Liver (tissue), 9 donors: ENCODE measurements around the gene PDE4D. TPM values are rescaled to one million over a fixed set of nuclear protein-coding genes. Genes with fewer than 3 reads are reported as not detected.

Experiments
- DNase-seq: peaks from one replicate; pipeline ENCODE4 v3.0.0-alpha.2; 2017; ENCODE audit warnings: low spot score
- H3K27ac ChIP-seq, 2 donors: one replicate each; pipeline ENCODE4 v1.7.0; 2013; ENCODE audit warnings: inconsistent platforms in 2 of 2, low read length in 2 of 2, control low read depth in 1 of 2, low read depth in 1 of 2, mild to moderate bottlenecking in 1 of 2
- H3K27me3 ChIP-seq, 4 donors: one replicate each; pipeline versions ENCODE4 v1.6.1 to v1.7.0; 2013; ENCODE audit warnings: low read length in 3 of 4, inconsistent platforms in 1 of 4, mild to moderate bottlenecking in 1 of 4, moderate library complexity in 1 of 4; ENCODE audit not compliant: control insufficient read depth in 4 of 4, insufficient read depth in 4 of 4
- H3K36me3 ChIP-seq, 4 donors: one replicate each; pipeline versions ENCODE4 v1.6.1 to v1.7.0; 2013; ENCODE audit warnings: low read length in 3 of 4, mild to moderate bottlenecking in 3 of 4, low read depth in 1 of 4, moderate library complexity in 1 of 4; ENCODE audit not compliant: control insufficient read depth in 4 of 4, insufficient read depth in 3 of 4
- H3K4me1 ChIP-seq, 4 donors: one replicate each; pipeline versions ENCODE4 v1.6.1 to v1.7.0; 2013; ENCODE audit warnings: low read length in 3 of 4, mild to moderate bottlenecking in 3 of 4, moderate library complexity in 1 of 4; ENCODE audit not compliant: control insufficient read depth in 4 of 4, insufficient read depth in 4 of 4
- H3K4me3 ChIP-seq, 3 donors: one replicate each; pipeline versions ENCODE4 v1.6.1 to v1.7.0; 2013; ENCODE audit warnings: low read length in 3 of 3, control low read depth in 1 of 3, low read depth in 1 of 3, mild to moderate bottlenecking in 1 of 3
- H3K9ac ChIP-seq, 2 donors: one replicate each; pipeline ENCODE4 v1.7.0; 2013; ENCODE audit warnings: low read length in 2 of 2, mild to moderate bottlenecking in 2 of 2, moderate library complexity in 2 of 2, control low read depth in 1 of 2, low read depth in 1 of 2
- H3K9me3 ChIP-seq, 4 donors: one replicate each; pipeline versions ENCODE4 v1.6.1 to v1.7.0; 2013; ENCODE audit warnings: low read length in 3 of 4; ENCODE audit not compliant: control insufficient read depth in 4 of 4
- EGR1 ChIP-seq, 2 donors: IDR thresholded peaks; 2 replicates each; pipeline ENCODE4 v1.6.1; 2016 to 2018; ENCODE audit warnings: antibody characterized with exemption in 2 of 2, low read depth in 2 of 2
- FOXA1 ChIP-seq: IDR thresholded peaks from 2 replicates; pipeline ENCODE4 v1.6.1; 2016; ENCODE audit warnings: antibody characterized with exemption
- FOXA2 ChIP-seq: IDR thresholded peaks from 2 replicates; pipeline ENCODE4 v1.6.1; 2016; ENCODE audit warnings: antibody characterized with exemption
- GABPA ChIP-seq, 2 donors: IDR thresholded peaks in 1 of 2; conservative IDR thresholded peaks in 1 of 2; 2 replicates each; pipeline ENCODE4 v1.6.1; 2016; ENCODE audit warnings: antibody characterized with exemption in 2 of 2, mild to moderate bottlenecking in 1 of 2, moderate library complexity in 1 of 2
- HNF4A ChIP-seq, 2 donors: conservative IDR thresholded peaks; 2 replicates each; pipeline ENCODE4 v1.6.1; 2016; ENCODE audit warnings: antibody characterized with exemption in 2 of 2, mild to moderate bottlenecking in 2 of 2
- HNF4G ChIP-seq: IDR thresholded peaks from 2 replicates; pipeline ENCODE4 v1.6.1; 2016; ENCODE audit warnings: antibody characterized with exemption
- RXRA ChIP-seq, 2 donors: IDR thresholded peaks; 2 replicates each; pipeline ENCODE4 v1.6.1; 2017 to 2018; ENCODE audit warnings: antibody characterized with exemption in 2 of 2, mild to moderate bottlenecking in 1 of 2
- TAF1 ChIP-seq: conservative IDR thresholded peaks from 2 replicates; pipeline ENCODE4 v1.6.1; 2016; ENCODE audit warnings: antibody characterized with exemption, mild to moderate bottlenecking
- YY1 ChIP-seq: IDR thresholded peaks from 2 replicates; pipeline ENCODE4 v1.6.1; 2016; ENCODE audit warnings: antibody characterized with exemption, mild to moderate bottlenecking
- WGBS: extraction: QIAGEN DNeasy Blood & Tissue Kit; methylation state at CpG from one replicate; pipeline ENCODE4 v1.1.7; 2013; 5-methylcytosine and 5-hydroxymethylcytosine counted together
- polyA plus RNA-seq, 2 donors: library from polyadenylated mRNA; stranded (reverse) in 1 of 2; unstranded in 1 of 2; fragments of 200-250 nt in 1 of 2; fragments of >200 nt in 1 of 2; fragmentation: Nextera tagmentation in 1 of 2; extraction: Ambion mirVana in 1 of 2; gene quantifications; one replicate each; pipeline versions ENCODE4 v1.2.1 to v1.2.3, GENCODE V29; 2013 to 2015
- total RNA-seq, 2 donors: library from RNA; depleted of rRNA; stranded (reverse); fragments of >200 nt; gene quantifications; one replicate each; pipeline ENCODE4 v1.2.3, GENCODE V29; 2014
- TF ChIP-seq, protein P1 (sequence below): IDR thresholded peaks from 2 replicates; pipeline ENCODE4 v1.6.1; 2016; ENCODE audit warnings: antibody characterized with exemption
- TF ChIP-seq, protein P2 (sequence below): IDR thresholded peaks from 2 replicates; pipeline ENCODE4 v1.6.1; 2016; ENCODE audit warnings: antibody characterized with exemption
- TF ChIP-seq, protein P3 (sequence below): IDR thresholded peaks from 2 replicates; pipeline ENCODE4 v1.6.1; 2016; ENCODE audit warnings: antibody characterized with exemption
- donor health status: healthy.
- donor health status: healthy.
- donor health status: healthy.
- donor health status: healthy.
- donor health status: healthy.

The PDE4D gene
- total and polyA plus RNA-seq, 4 donors, result 0.67 to 11.9 (median 6.5) TPM

DNA sequence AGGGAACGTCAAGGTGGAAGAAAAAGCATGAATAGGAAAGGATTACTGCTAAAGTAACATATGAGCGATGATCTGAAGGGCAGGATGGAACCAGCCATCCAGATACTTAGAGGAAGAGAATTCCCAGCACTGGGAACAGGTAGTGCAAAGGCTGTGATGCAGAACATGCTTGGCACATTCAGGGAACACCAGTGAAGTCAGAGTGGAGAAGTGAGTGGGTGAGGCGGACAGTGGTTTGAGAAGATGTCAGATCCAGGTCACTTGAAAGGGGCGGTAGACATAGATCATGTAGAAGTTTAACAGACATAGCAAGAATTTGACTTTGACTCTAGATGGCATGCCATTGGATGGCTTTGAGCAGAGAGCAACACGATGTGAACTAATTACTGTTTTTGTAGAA is 374.2 kb downstream of the PDE4D start:
- H3K4me3 ChIP-seq, result no peak overlapping the region
- TF ChIP-seq RXRA (IDR thresholded peaks at IDR 0.05), result no peak
- TF ChIP-seq HNF4G, result no peak
- TF ChIP-seq GABPA (IDR thresholded peaks at IDR 0.05 in 1 of 2, conservative IDR thresholded peaks at IDR 0.05 in 1 of 2), result no peak
- no peak for TF ChIP-seq EGR1 (IDR thresholded peaks at IDR 0.05; ENCODE audit: low read depth in 2 of 2)
- no peak for TF ChIP-seq YY1
- TF ChIP-seq, protein P1, sequence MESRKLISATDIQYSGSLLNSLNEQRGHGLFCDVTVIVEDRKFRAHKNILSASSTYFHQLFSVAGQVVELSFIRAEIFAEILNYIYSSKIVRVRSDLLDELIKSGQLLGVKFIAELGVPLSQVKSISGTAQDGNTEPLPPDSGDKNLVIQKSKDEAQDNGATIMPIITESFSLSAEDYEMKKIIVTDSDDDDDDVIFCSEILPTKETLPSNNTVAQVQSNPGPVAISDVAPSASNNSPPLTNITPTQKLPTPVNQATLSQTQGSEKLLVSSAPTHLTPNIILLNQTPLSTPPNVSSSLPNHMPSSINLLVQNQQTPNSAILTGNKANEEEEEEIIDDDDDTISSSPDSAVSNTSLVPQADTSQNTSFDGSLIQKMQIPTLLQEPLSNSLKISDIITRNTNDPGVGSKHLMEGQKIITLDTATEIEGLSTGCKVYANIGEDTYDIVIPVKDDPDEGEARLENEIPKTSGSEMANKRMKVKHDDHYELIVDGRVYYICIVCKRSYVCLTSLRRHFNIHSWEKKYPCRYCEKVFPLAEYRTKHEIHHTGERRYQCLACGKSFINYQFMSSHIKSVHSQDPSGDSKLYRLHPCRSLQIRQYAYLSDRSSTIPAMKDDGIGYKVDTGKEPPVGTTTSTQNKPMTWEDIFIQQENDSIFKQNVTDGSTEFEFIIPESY, result no peak
- TF ChIP-seq FOXA2, result no peak
- TF ChIP-seq TAF1, result no peak
- TF ChIP-seq, protein P2, sequence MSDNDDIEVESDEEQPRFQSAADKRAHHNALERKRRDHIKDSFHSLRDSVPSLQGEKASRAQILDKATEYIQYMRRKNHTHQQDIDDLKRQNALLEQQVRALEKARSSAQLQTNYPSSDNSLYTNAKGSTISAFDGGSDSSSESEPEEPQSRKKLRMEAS, result no peak
- TF ChIP-seq, protein P3, sequence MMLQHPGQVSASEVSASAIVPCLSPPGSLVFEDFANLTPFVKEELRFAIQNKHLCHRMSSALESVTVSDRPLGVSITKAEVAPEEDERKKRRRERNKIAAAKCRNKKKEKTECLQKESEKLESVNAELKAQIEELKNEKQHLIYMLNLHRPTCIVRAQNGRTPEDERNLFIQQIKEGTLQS, result no peak
- no peak for TF ChIP-seq FOXA1
- no peak overlapping the region for H3K9ac ChIP-seq
- 95% methylated on average over 5 of the region's 5 CpGs for WGBS
- H3K27me3 ChIP-seq, result no peaks in the 10 kb centered on the region
- H3K9me3 ChIP-seq, result no peaks in the 10 kb centered on the region
- no peaks in the 10 kb centered on the region for H3K4me1 ChIP-seq
- no peaks in the 10 kb centered on the region for H3K36me3 ChIP-seq
- no peak overlapping the region for H3K27ac ChIP-seq
- DNase-seq, result no peak

DNA sequence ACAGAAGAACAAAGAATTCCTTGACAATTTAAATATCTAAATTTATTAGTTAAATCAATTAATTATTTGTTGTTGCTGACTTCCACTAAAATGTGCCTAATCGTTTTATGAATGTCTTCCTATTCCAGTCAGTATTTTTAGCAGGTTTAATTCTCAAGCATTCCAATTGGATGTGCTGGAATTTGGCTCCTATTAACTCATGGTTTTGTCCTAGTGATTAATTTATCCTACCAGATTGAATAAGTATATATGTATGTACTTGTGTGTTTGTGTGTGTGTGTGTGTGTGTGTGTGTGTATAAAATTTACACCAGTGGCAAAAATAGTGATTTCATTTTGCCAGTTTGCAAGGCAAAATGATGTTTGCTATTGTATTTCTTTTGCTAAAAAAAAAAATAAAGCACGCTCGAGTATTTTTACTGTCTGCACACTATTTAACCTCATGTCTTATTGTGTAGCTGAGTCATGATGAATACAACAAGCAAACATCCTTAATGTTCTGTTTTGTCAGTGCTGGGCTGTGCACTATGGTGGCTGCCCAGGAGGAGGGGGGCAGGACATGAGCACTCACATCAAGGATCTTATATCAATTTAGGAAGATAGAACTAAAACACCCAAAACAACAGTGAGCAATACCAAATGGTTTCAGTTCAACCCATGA is 375.5 kb downstream of the PDE4D start:
- Histone ChIP-seq H3K9me3 (no peaks in the 10 kb centered on the region), H3K27ac (no peak overlapping the region), H3K9ac (no peak overlapping the region), H3K4me1 (no peaks in the 10 kb centered on the region), H3K4me3 (no peak overlapping the region), H3K36me3 (no peaks in the 10 kb centered on the region), H3K27me3 (no peaks in the 10 kb centered on the region)
- no peak for TF ChIP-seq HNF4A (conservative IDR thresholded peaks at IDR 0.05)
- TF ChIP-seq, protein P3, result no peak
- WGBS, result 72% methylated on average over 3 of the region's 3 CpGs
- no peak for DNase-seq

DNA sequence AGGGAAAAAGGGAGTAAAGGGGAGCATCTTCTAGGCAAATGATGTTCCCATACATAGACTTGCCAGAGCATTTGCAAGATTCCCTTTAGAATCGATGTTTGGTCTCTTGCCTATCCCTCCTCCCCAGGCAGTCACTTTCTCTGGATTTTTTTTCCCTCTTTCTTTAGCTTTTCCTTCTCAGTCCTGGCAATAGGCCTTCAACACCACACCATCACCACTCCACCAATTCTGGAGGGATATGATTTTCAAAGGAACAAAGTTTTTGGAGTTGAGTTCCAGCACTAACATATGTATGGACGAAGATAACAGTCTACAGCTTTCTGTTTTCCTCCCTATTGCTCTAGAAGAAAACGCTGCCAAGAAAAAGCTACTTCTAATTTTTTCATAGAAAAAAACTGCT is 377.4 kb downstream of the PDE4D start:
- no peak overlapping the region for H3K4me3 ChIP-seq
- no peaks in the 10 kb centered on the region for H3K27me3 ChIP-seq
- DNase-seq, result no peak
- no peak overlapping the region for H3K9ac ChIP-seq
- no peaks in the 10 kb centered on the region for H3K36me3 ChIP-seq
- no peaks in the 10 kb centered on the region for H3K9me3 ChIP-seq
- TF ChIP-seq EGR1 (IDR thresholded peaks at IDR 0.05; ENCODE audit: low read depth in 2 of 2), result no peak
- TF ChIP-seq, protein P2, result no peak
- 90% methylated on average over 3 of the region's 3 CpGs for WGBS
- H3K27ac ChIP-seq, result no peak overlapping the region
- no peaks in the 10 kb centered on the region for H3K4me1 ChIP-seq
